Measurements from ENCODE around the gene CRYL1.

DNA sequence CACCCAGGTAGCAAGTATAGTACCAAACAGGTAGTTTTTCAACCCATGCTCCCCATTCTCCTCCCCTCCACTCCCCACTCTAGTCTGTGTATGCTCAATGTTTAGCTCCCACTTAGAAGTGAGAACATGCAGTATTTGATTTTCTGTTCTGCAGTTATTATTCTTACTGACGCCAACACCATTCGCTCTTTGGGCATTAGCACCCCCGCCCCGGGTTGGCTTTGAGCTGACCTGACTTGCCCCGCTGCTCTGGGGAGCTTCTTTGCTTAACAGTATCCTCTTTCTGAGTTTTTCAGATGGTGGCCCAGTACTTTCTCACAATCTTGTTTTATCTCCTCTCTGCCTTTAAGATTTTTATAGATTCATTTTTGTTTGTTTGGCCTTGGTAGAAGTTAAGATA, 138.7 kb downstream of the CRYL1 start:
- TF ChIP-seq, protein P1, sequence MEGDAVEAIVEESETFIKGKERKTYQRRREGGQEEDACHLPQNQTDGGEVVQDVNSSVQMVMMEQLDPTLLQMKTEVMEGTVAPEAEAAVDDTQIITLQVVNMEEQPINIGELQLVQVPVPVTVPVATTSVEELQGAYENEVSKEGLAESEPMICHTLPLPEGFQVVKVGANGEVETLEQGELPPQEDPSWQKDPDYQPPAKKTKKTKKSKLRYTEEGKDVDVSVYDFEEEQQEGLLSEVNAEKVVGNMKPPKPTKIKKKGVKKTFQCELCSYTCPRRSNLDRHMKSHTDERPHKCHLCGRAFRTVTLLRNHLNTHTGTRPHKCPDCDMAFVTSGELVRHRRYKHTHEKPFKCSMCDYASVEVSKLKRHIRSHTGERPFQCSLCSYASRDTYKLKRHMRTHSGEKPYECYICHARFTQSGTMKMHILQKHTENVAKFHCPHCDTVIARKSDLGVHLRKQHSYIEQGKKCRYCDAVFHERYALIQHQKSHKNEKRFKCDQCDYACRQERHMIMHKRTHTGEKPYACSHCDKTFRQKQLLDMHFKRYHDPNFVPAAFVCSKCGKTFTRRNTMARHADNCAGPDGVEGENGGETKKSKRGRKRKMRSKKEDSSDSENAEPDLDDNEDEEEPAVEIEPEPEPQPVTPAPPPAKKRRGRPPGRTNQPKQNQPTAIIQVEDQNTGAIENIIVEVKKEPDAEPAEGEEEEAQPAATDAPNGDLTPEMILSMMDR (IDR thresholded peaks at IDR 0.05), result no peak
- TF ChIP-seq EZH2 (IDR thresholded peaks at IDR 0.05) (no peak), EZH2phosphoT487 (IDR thresholded peaks at IDR 0.05) (no peak)

Measured in neural progenitor cell (in vitro differentiated cells).